HL-60 (cell line): ENCODE measurements around the gene ZER1.

Experiments used
- GABPA ChIP-seq: IDR thresholded peaks from 2 replicates; pipeline ENCODE4 v1.6.1; 2012; ENCODE audit warnings: low read depth
- POLR2AphosphoS5 ChIP-seq: IDR thresholded peaks from 2 replicates; pipeline ENCODE4 v1.6.1; 2012; ENCODE audit warnings: low read depth
- TF ChIP-seq, protein P1 (sequence below): IDR thresholded peaks from one replicate; pipeline ENCODE4 v1.5.1; 2011; ENCODE audit warnings: low read length, control low read depth, inconsistent platforms; ENCODE audit not compliant: insufficient read depth
- TF ChIP-seq, protein P2 (sequence below): IDR thresholded peaks from 2 replicates; pipeline ENCODE4 v1.6.1; 2012; ENCODE audit warnings: low read depth; ENCODE audit not compliant: insufficient replicate concordance

- TF ChIP-seq, protein P1, sequence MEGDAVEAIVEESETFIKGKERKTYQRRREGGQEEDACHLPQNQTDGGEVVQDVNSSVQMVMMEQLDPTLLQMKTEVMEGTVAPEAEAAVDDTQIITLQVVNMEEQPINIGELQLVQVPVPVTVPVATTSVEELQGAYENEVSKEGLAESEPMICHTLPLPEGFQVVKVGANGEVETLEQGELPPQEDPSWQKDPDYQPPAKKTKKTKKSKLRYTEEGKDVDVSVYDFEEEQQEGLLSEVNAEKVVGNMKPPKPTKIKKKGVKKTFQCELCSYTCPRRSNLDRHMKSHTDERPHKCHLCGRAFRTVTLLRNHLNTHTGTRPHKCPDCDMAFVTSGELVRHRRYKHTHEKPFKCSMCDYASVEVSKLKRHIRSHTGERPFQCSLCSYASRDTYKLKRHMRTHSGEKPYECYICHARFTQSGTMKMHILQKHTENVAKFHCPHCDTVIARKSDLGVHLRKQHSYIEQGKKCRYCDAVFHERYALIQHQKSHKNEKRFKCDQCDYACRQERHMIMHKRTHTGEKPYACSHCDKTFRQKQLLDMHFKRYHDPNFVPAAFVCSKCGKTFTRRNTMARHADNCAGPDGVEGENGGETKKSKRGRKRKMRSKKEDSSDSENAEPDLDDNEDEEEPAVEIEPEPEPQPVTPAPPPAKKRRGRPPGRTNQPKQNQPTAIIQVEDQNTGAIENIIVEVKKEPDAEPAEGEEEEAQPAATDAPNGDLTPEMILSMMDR: no peak
- TF ChIP-seq GABPA (no peak), POLR2AphosphoS5 (no peak)
- TF ChIP-seq, protein P2, sequence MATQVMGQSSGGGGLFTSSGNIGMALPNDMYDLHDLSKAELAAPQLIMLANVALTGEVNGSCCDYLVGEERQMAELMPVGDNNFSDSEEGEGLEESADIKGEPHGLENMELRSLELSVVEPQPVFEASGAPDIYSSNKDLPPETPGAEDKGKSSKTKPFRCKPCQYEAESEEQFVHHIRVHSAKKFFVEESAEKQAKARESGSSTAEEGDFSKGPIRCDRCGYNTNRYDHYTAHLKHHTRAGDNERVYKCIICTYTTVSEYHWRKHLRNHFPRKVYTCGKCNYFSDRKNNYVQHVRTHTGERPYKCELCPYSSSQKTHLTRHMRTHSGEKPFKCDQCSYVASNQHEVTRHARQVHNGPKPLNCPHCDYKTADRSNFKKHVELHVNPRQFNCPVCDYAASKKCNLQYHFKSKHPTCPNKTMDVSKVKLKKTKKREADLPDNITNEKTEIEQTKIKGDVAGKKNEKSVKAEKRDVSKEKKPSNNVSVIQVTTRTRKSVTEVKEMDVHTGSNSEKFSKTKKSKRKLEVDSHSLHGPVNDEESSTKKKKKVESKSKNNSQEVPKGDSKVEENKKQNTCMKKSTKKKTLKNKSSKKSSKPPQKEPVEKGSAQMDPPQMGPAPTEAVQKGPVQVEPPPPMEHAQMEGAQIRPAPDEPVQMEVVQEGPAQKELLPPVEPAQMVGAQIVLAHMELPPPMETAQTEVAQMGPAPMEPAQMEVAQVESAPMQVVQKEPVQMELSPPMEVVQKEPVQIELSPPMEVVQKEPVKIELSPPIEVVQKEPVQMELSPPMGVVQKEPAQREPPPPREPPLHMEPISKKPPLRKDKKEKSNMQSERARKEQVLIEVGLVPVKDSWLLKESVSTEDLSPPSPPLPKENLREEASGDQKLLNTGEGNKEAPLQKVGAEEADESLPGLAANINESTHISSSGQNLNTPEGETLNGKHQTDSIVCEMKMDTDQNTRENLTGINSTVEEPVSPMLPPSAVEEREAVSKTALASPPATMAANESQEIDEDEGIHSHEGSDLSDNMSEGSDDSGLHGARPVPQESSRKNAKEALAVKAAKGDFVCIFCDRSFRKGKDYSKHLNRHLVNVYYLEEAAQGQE: no peak
Measured at GRCh38 chr9:128704356-128704670, 67.4 kb downstream of the ZER1 start.
